PC-9 (cell line): ENCODE results near the gene TAC3. TPM values are rescaled to one million over a fixed set of nuclear protein-coding genes. Genes with fewer than 3 reads are reported as not detected.
"Not testable (repeated sequence)": the region's sequence is repeated elsewhere in the genome, so short reads cannot be mapped to it uniquely, and the experiment has no call there.

Source experiments
- BruUV-seq: library from RNA; stranded (reverse); fragments of 400-500 nt; replicated peaks from 2 replicates; lab custom pipeline; 2021; lab: Mats Ljungman, UMichigan
- CTCF ChIA-PET: fragments of 300-600 bp; sonication (Branson Sonifier 250); formaldehyde crosslinking; loops from one replicate; lab custom pipeline; 2022; ENCODE audit warnings: antibody characterized with exemption; lab: Charles Lee
- POLR2A ChIA-PET: fragments of 300-600 bp; sonication (Branson Sonifier 250); formaldehyde crosslinking; loops from one replicate; lab custom pipeline; 2022; ENCODE audit warnings: antibody characterized with exemption; ENCODE audit not compliant: unreplicated experiment; lab: Charles Lee
- DNase-seq, 2 experiments: peaks; one replicate each; pipeline versions ENCODE4 v3.0.0 to v3.0.0-alpha.2; 2015 to 2022; ENCODE audit warnings: mixed read lengths in 1 of 2
- H2AFZ ChIP-seq: fragments of 200-600 bp; sonication (generic); 2 replicates; pipeline ENCODE4 v1.8.1; 2017; ENCODE audit warnings: antibody characterized with exemption
- H3F3A ChIP-seq: fragments of 200-600 bp; sonication (generic); 2 replicates; pipeline ENCODE4 v1.8.1; 2017; ENCODE audit warnings: antibody characterized with exemption, mild to moderate bottlenecking, low read depth; ENCODE audit not compliant: insufficient read depth
- H3K27ac ChIP-seq: fragments of 200-600 bp; sonication (generic); 2 replicates; pipeline ENCODE4 v1.6.1; 2016; ENCODE audit warnings: mixed run types
- H3K27me3 ChIP-seq: fragments of 200-600 bp; sonication (generic); 2 replicates; pipeline ENCODE4 v1.6.1; 2016; ENCODE audit warnings: low read depth, mixed run types; ENCODE audit not compliant: insufficient read depth
- H3K36me3 ChIP-seq: fragments of 200-600 bp; sonication (generic); 2 replicates; pipeline ENCODE4 v1.6.1; 2016; ENCODE audit warnings: low read depth, mixed run types
- H3K4me1 ChIP-seq: fragments of 200-600 bp; sonication (generic); replicated peaks from 2 replicates; pipeline ENCODE4 v1.6.1; 2016; ENCODE audit warnings: mixed run types; ENCODE audit not compliant: insufficient read depth
- H3K4me2 ChIP-seq: fragments of 200-600 bp; sonication (generic); 2 replicates; pipeline ENCODE4 v1.6.1; 2017; ENCODE audit warnings: mixed run types
- H3K4me3 ChIP-seq: fragments of 200-600 bp; sonication (generic); 2 replicates; pipeline ENCODE4 v1.6.1; 2016; ENCODE audit warnings: mixed run types
- H3K79me2 ChIP-seq: fragments of 200-600 bp; sonication (generic); 2 replicates; pipeline ENCODE4 v1.6.1; 2017; ENCODE audit warnings: low read depth, mixed run types
- H3K9me2 ChIP-seq: fragments of 200-600 bp; sonication (generic); 2 replicates; pipeline ENCODE4 v1.8.1; 2017; ENCODE audit warnings: mild to moderate bottlenecking; ENCODE audit not compliant: insufficient read depth
- H3K9me3 ChIP-seq: fragments of 200-600 bp; sonication (generic); 2 replicates; pipeline ENCODE4 v1.8.1; 2016; ENCODE audit warnings: low read depth; ENCODE audit not compliant: insufficient read depth
- H4K20me1 ChIP-seq: fragments of 200-600 bp; sonication (generic); 2 replicates; pipeline ENCODE4 v1.8.1; 2017; ENCODE audit not compliant: insufficient read depth
- intact Hi-C: fragments of 100-400 bp; cut with micrococcal nuclease; formaldehyde crosslinking; loops from one replicate; pipeline ENCODE4 v1.10.0; 2022; ENCODE audit not compliant: unreplicated experiment
- total RNA-seq: library from RNA; stranded (reverse); gene quantifications from 2 replicates; pipeline ENCODE4 v1.2.3, GENCODE V29; 2021

TAC3 gene
- total RNA-seq, 1 experiment from 2014 or later: not detected

- H3K9me3 ChIP-seq, H3K4me2 ChIP-seq, POLR2A ChIA-PET, H3K36me3 ChIP-seq, H3K79me2 ChIP-seq, intact Hi-C loops, CTCF ChIA-PET, H2AFZ ChIP-seq, DNase-seq, H3K4me3 ChIP-seq, H4K20me1 ChIP-seq, H3K27me3 ChIP-seq, BruUV-seq, H3K4me1 ChIP-seq, H3K9me2 ChIP-seq, H3K27ac ChIP-seq, H3F3A ChIP-seq: not testable (repeated sequence)
Measured at GRCh38 chr12:56963557-56963956, 52.8 kb downstream of the TAC3 start.

GRCh38 chr12:56962247-56962646 is 54.1 kb downstream of the TAC3 start:
- BruUV-seq, H3K79me2 ChIP-seq, H3K27me3 ChIP-seq, POLR2A ChIA-PET, CTCF ChIA-PET, H3K9me2 ChIP-seq, H4K20me1 ChIP-seq, H3K9me3 ChIP-seq, H2AFZ ChIP-seq, H3K4me2 ChIP-seq, H3K36me3 ChIP-seq, DNase-seq, H3K4me3 ChIP-seq, H3F3A ChIP-seq, intact Hi-C loops, H3K27ac ChIP-seq: not testable (repeated sequence)
- peaks cover 13% of the 10 kb centered on the region for H3K4me1 ChIP-seq

Other genes starting within 250 kb of the TAC3 start
- gene SDR9C7, start 82.1 kb downstream of the TAC3 start, total RNA-seq: not detected in 2 replicates
- gene RDH16, start 58.9 kb downstream of the TAC3 start, total RNA-seq: 0.79 and 0.88 TPM in 2 replicates
- 6.5 and 7.6 TPM in 2 replicates for gene ZBTB39, start 10.0 kb downstream of the TAC3 start, total RNA-seq
- gene MYO1A, start 33.6 kb upstream of the TAC3 start, total RNA-seq: not detected in 2 replicates
- 28.9 and 36.6 TPM in 2 replicates for gene NEMP1, start 62.3 kb upstream of the TAC3 start, total RNA-seq
- gene NAB2, start 72.6 kb upstream of the TAC3 start, total RNA-seq: 13.8 and 20.2 TPM in 2 replicates
- 112 and 122 TPM in 2 replicates for gene STAT6, start 94.8 kb upstream of the TAC3 start, total RNA-seq
- 51.4 and 70.1 TPM in 2 replicates for gene LRP1, start 112.0 kb upstream of the TAC3 start, total RNA-seq
- gene LRP1-AS, start 131.1 kb upstream of the TAC3 start, total RNA-seq: not detected in 2 replicates
- 20.3 and 20.6 TPM in 2 replicates for gene NXPH4, start 200.3 kb upstream of the TAC3 start, total RNA-seq
- gene SHMT2, start 213.2 kb upstream of the TAC3 start, total RNA-seq: 220 and 227 TPM in 2 replicates
- gene STAC3, start 234.7 kb upstream of the TAC3 start, total RNA-seq: 1.3 and 2.2 TPM in 2 replicates